Retinal pigment epithelial cell (primary cell): ENCODE data around the gene RCC2.
A peak's percentile ranks its signal among the peaks of the same experiment; 100 is the strongest.

Source experiments
- DNase-seq: peaks from one replicate; pipeline ENCODE4 v3.0.0-alpha.2; 2010; ENCODE audit warnings: low read depth
- H3K4me3 ChIP-seq: 2 replicates; pipeline ENCODE4 v1.5.1; 2011; ENCODE audit warnings: mild to moderate bottlenecking, low read length, control low read depth, moderate library complexity
- CTCF ChIP-seq: conservative IDR thresholded peaks from 2 replicates; pipeline ENCODE4 v1.5.1; 2011; ENCODE audit warnings: low read depth, low read length, control low read depth, inconsistent platforms

The RCC2 gene

GRCh38 chr1:17392199-17392740 is 47.2 kb downstream of the RCC2 start:
- no peak for TF ChIP-seq CTCF
- no peak overlapping the region for H3K4me3 ChIP-seq
- DNase-seq = no peak

GRCh38 chr1:17381161-17381560 is 58.3 kb downstream of the RCC2 start:
- TF ChIP-seq CTCF = no peak
- no peak overlapping the region for H3K4me3 ChIP-seq
- DNase-seq = no peak

- TF ChIP-seq CTCF = no peak
- no peak for DNase-seq
- no peak overlapping the region for H3K4me3 ChIP-seq
Measured at GRCh38 chr1:17377325-17377953, 62.0 kb downstream of the RCC2 start.

GRCh38 chr1:17375651-17376050 is 63.8 kb downstream of the RCC2 start:
- H3K4me3 ChIP-seq = no peak overlapping the region
- no peak for DNase-seq
- no peak for TF ChIP-seq CTCF

GRCh38 chr1:17372955-17373354 is 66.5 kb downstream of the RCC2 start:
- no peak for TF ChIP-seq CTCF
- no peak overlapping the region for H3K4me3 ChIP-seq
- no peak for DNase-seq

- TF ChIP-seq CTCF = no peak
- H3K4me3 ChIP-seq = no peak within 1 kb of the TSS
- DNase-seq = no peak
Measured at GRCh38 chr1:17371896-17372295, 67.6 kb downstream of the RCC2 start, which contains the start of gene PADI6. Gene PADI6 (plus strand): TSS chr1:17372196. CDS start chr1:17372246, 50 bp downstream.

- H3K4me3 ChIP-seq = no peak overlapping the region
- TF ChIP-seq CTCF = peak; percentile 46
- no peak for DNase-seq
Measured at GRCh38 chr1:17370618-17371017, 68.9 kb downstream of the RCC2 start.
